Colonic mucosa (tissue), 4 donors: ENCODE measurements around the gene DCUN1D3. TPM values are rescaled to one million over a fixed set of nuclear protein-coding genes. Genes with fewer than 3 reads are reported as not detected.

ENCODE experiments used
- DNase-seq: peaks from one replicate; pipeline ENCODE4 v3.0.0-alpha.2; 2020
- H3K27ac ChIP-seq: fragments of 200-600 bp; one replicate; pipeline ENCODE4 v1.8.0; 2021
- H3K27me3 ChIP-seq: fragments of 200-600 bp; one replicate; pipeline ENCODE4 v1.8.0; 2021
- H3K36me3 ChIP-seq: fragments of 200-600 bp; one replicate; pipeline ENCODE4 v1.8.0; 2021
- H3K4me1 ChIP-seq: fragments of 200-600 bp; one replicate; pipeline ENCODE4 v1.8.0; 2021; ENCODE audit warnings: mild to moderate bottlenecking
- H3K4me3 ChIP-seq: fragments of 200-600 bp; one replicate; pipeline ENCODE4 v1.8.0; 2021
- H3K9ac ChIP-seq, 2 donors: one replicate each; pipeline ENCODE4 v1.7.0; 2013; ENCODE audit warnings: control low read depth in 2 of 2, low read depth in 2 of 2, low read length in 2 of 2
- H3K9me3 ChIP-seq: fragments of 200-600 bp; one replicate; pipeline ENCODE4 v1.8.0; 2021
- CTCF ChIP-seq: fragments of 200-600 bp; IDR thresholded peaks from one replicate; pipeline ENCODE4 v1.8.0; 2022; ENCODE audit warnings: antibody characterized with exemption, mild to moderate bottlenecking
- intact Hi-C: fragments of 100-400 bp; cut with DNase I; formaldehyde crosslinking; loops from one replicate; pipeline ENCODE4 v1.14.1; 2022
- total RNA-seq, 2 donors: library from RNA; stranded (reverse); fragmentation: NEBNext Ultra II Directional in 1 of 2; extraction: Animal tissue kit (Norgen Biotek cat#: 25700) in 1 of 2; gene quantifications; one replicate each; pipeline ENCODE4 v1.2.1, GENCODE V29; 2021
- donor health status: healthy.
- donor health status: DM: no; HTN: no; CAD: no.
- donor health status: DM: no; HTN: no; CAD: no.

The DCUN1D3 gene
- total RNA-seq, 2 donors from 2014 or later = 6.0 to 15.0 TPM

GRCh38 chr16:20944861-20945574 is 44.9 kb upstream of the DCUN1D3 start:
- intact Hi-C loops = no loop called here
- H3K36me3 ChIP-seq = no peaks in the 10 kb centered on the region
- no peaks in the 10 kb centered on the region for H3K27me3 ChIP-seq
- H3K4me1 ChIP-seq = no peaks in the 10 kb centered on the region
- no peaks in the 10 kb centered on the region for H3K9me3 ChIP-seq
- no peak overlapping the region for H3K4me3 ChIP-seq
- DNase-seq = no peak
- H3K27ac ChIP-seq = no peak overlapping the region
- no peak for TF ChIP-seq CTCF
- H3K9ac ChIP-seq = no peak overlapping the region

GRCh38 chr16:20942256-20942655 is 42.1 kb upstream of the DCUN1D3 start:
- Histone ChIP-seq H3K4me1 (no peaks in the 10 kb centered on the region), H3K36me3 (no peaks in the 10 kb centered on the region), H3K9ac (no peak overlapping the region), H3K4me3 (no peak overlapping the region), H3K27me3 (no peaks in the 10 kb centered on the region), H3K27ac (no peak overlapping the region), H3K9me3 (no peaks in the 10 kb centered on the region)
- DNase-seq = no peak
- no peak for TF ChIP-seq CTCF
- intact Hi-C loops = no loop called here

- Histone ChIP-seq H3K27ac (no peak overlapping the region), H3K27me3 (no peaks in the 10 kb centered on the region), H3K9me3 (no peaks in the 10 kb centered on the region), H3K4me3 (no peak overlapping the region), H3K36me3 (no peaks in the 10 kb centered on the region), H3K9ac (no peak overlapping the region), H3K4me1 (no peaks in the 10 kb centered on the region)
- DNase-seq = no peak
- intact Hi-C loops = no loop called here
- TF ChIP-seq CTCF = no peak
Observed at GRCh38 chr16:20941636-20941926, 41.4 kb upstream of the DCUN1D3 start.

GRCh38 chr16:20940871-20941635 is 40.9 kb upstream of the DCUN1D3 start:
- Histone ChIP-seq H3K9ac (no peak overlapping the region), H3K27ac (no peak overlapping the region), H3K36me3 (no peaks in the 10 kb centered on the region), H3K27me3 (no peaks in the 10 kb centered on the region), H3K4me3 (no peak overlapping the region), H3K9me3 (no peaks in the 10 kb centered on the region), H3K4me1 (no peaks in the 10 kb centered on the region)
- TF ChIP-seq CTCF = no peak
- no peak for DNase-seq
- intact Hi-C loops = no loop called here

GRCh38 chr16:20939611-20940010 is 39.5 kb upstream of the DCUN1D3 start:
- no peaks in the 10 kb centered on the region for H3K4me1 ChIP-seq
- no peaks in the 10 kb centered on the region for H3K27me3 ChIP-seq
- no peak overlapping the region for H3K27ac ChIP-seq
- intact Hi-C loops = loop anchor here (10.0 kb wide), 1 partner anchor 135 kb away; no protein-coding TSS in a partner anchor
- no peak for TF ChIP-seq CTCF
- DNase-seq = no peak
- no peak overlapping the region for H3K4me3 ChIP-seq
- no peaks in the 10 kb centered on the region for H3K9me3 ChIP-seq
- H3K9ac ChIP-seq = no peak overlapping the region
- H3K36me3 ChIP-seq = no peaks in the 10 kb centered on the region
